SU-DHL-6 (cell line): Measurements from ENCODE around the gene PRKG2.

Experiments
- H2AFZ ChIP-seq: fragments of 200-600 bp; sonication (generic); 2 replicates; pipeline ENCODE4 v1.6.1; 2014; ENCODE audit warnings: low read depth, mild to moderate bottlenecking, moderate library complexity, mixed read lengths, antibody characterized with exemption, low read length; ENCODE audit not compliant: severe bottlenecking
- H3F3A ChIP-seq: fragments of 200-600 bp; shearing (Covaris generic); 2 replicates; pipeline ENCODE4 v1.6.0; 2016; ENCODE audit warnings: antibody characterized with exemption, mild to moderate bottlenecking; ENCODE audit not compliant: insufficient read depth
- H3K27ac ChIP-seq: fragments of 200-600 bp; sonication (generic); 2 replicates; pipeline ENCODE4 v1.5.1; 2016; ENCODE audit warnings: low read depth, mild to moderate bottlenecking, low read length, moderate library complexity, mixed read lengths
- H3K27me3 ChIP-seq: fragments of 200-600 bp; sonication (generic), shearing (Covaris generic); 2 replicates; pipeline ENCODE4 v1.6.0; 2014; ENCODE audit warnings: mild to moderate bottlenecking, low read length
- H3K36me3 ChIP-seq: fragments of 200-600 bp; sonication (generic); 2 replicates; pipeline ENCODE4 v1.6.1; 2014; ENCODE audit warnings: mild to moderate bottlenecking, low read length, mixed read lengths
- H3K4me2 ChIP-seq: fragments of 300-600, 200-600 bp; shearing (Covaris generic), sonication (generic); 2 replicates; pipeline ENCODE4 v1.6.0; 2014; ENCODE audit warnings: low read length, low read depth, mild to moderate bottlenecking; ENCODE audit not compliant: poor library complexity, severe bottlenecking
- H3K4me3 ChIP-seq: fragments of 200-600 bp; sonication (generic); 2 replicates; pipeline ENCODE4 v1.5.1; 2014; ENCODE audit warnings: antibody characterized with exemption, low read length, mild to moderate bottlenecking, mixed read lengths; ENCODE audit not compliant: insufficient read depth, poor library complexity, severe bottlenecking
- H3K79me2 ChIP-seq: fragments of 200-600 bp; sonication (generic); 2 replicates; pipeline ENCODE4 v1.6.1; 2014; ENCODE audit warnings: mild to moderate bottlenecking, low read length, moderate library complexity; ENCODE audit not compliant: insufficient read depth
- H3K9ac ChIP-seq: fragments of 200-600 bp; sonication (generic); 2 replicates; pipeline ENCODE4 v1.7.0; 2014; ENCODE audit warnings: mild to moderate bottlenecking, low read length
- H3K9me2 ChIP-seq: fragments of 200-600 bp; sonication (generic); replicated peaks from 2 replicates; pipeline ENCODE4 v1.6.1; 2014; ENCODE audit warnings: low read length; ENCODE audit not compliant: insufficient read depth
- H3K9me3 ChIP-seq: fragments of 200-600 bp; sonication (generic); 2 replicates; pipeline ENCODE4 v1.6.1; 2014; ENCODE audit warnings: low read length, mixed read lengths; ENCODE audit not compliant: insufficient read depth
- H4K20me1 ChIP-seq: fragments of 200-600 bp; sonication (generic); 2 replicates; pipeline ENCODE4 v1.6.1; 2014; ENCODE audit warnings: low read depth, mild to moderate bottlenecking, antibody characterized with exemption, low read length, moderate library complexity, mixed read lengths
- CTCF ChIP-seq: fragments of 200-600 bp; sonication (generic); IDR thresholded peaks from one replicate; pipeline ENCODE4 v1.5.1; 2017; ENCODE audit warnings: antibody characterized with exemption, mild to moderate bottlenecking, low read length, moderate library complexity; ENCODE audit not compliant: insufficient read depth, poor library complexity, severe bottlenecking
- EZH2phosphoT487 ChIP-seq: fragments of 200-600 bp; sonication (generic), shearing (Covaris generic); conservative IDR thresholded peaks from 2 replicates; pipeline ENCODE4 v1.6.1; 2018; ENCODE audit warnings: mild to moderate bottlenecking, antibody characterized with exemption, low read length, moderate library complexity, mixed read lengths

Gene PRKG2

DNA sequence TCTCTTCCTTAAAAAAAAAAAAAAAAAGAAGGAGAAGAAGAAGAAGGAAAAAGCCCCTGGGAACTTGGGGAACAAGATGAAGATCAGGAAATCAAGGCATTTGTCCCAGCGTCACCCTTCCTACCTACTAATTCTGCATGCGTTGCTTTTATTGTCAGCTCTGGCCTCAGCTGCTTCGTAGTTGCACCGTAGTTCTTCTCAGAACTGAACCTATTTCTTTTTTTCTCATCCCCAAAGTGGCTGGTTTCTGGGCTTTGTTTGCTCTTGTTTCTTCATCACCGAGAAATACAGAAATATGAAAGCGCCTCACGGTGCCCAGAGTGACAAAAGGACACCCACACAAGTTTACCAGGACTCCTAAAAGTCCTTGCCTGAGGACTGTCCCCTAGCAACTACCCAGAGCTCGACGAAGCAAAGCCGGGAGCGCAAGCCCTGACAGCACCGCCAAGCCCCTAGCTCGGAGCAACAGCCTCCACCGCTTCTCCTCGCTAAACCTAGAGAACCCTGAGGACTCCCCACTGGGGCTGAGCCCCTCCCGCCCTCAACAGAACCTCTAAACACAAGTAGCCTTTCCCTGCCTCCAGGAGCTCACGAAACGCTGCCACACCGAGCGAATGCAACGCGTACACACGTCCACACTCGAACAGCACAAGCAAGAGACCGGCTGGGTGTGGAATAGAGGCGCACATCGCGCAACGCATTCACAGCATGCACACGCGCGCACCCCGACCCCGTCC is 710 bp downstream of the PRKG2 start:
- Histone ChIP-seq H3F3A (no peaks in the 10 kb centered on the region), H3K36me3 (no peaks in the 10 kb centered on the region), H3K27me3 (no peaks in the 10 kb centered on the region), H3K9ac (no peak overlapping the region), H3K27ac (no peak overlapping the region), H3K9me3 (no peaks in the 10 kb centered on the region), H2AFZ (no peak overlapping the region), H4K20me1 (no peaks in the 10 kb centered on the region), H3K4me2 (no peak overlapping the region), H3K9me2 (no peaks in the 10 kb centered on the region), H3K4me3 (no peak overlapping the region), H3K79me2 (no peaks in the 10 kb centered on the region)
- TF ChIP-seq CTCF (no peak), EZH2phosphoT487 (no peak)

GRCh38 chr4:81213671-81214070 is 1.4 kb downstream of the PRKG2 start:
- Histone ChIP-seq H3K36me3 (no peaks in the 10 kb centered on the region), H2AFZ (no peak overlapping the region), H3K4me2 (no peak overlapping the region), H3K79me2 (no peaks in the 10 kb centered on the region), H3K9ac (no peak overlapping the region), H3K4me3 (no peak overlapping the region), H3K27ac (no peak overlapping the region), H3K27me3 (no peaks in the 10 kb centered on the region), H3K9me2 (no peaks in the 10 kb centered on the region), H4K20me1 (no peaks in the 10 kb centered on the region), H3F3A (no peaks in the 10 kb centered on the region), H3K9me3 (no peaks in the 10 kb centered on the region)
- TF ChIP-seq EZH2phosphoT487 (no peak), CTCF (no peak)

DNA sequence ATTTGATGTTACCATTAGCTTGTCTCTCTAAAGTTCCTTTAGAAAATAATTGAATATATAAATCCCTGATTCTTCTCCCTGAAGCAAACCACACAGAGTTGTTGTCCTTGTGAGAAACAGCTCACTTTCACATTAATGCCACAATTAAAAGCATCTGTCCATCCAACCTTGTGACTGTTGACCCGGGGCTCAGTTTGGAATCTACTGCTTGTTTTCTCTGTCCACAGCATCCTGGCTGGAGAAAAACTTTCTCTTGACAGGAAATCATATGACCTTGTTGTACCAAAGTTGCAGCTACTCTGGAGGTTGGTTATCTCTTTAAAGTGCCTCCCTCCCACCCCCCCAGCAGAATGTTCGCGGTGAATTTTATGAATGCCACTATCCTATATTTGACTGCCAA is 3.1 kb downstream of the PRKG2 start:
- no peak overlapping the region for H3K27ac ChIP-seq
- H3K36me3 ChIP-seq: no peaks in the 10 kb centered on the region
- H2AFZ ChIP-seq: no peak overlapping the region
- no peaks in the 10 kb centered on the region for H3K27me3 ChIP-seq
- H3K79me2 ChIP-seq: no peaks in the 10 kb centered on the region
- no peaks in the 10 kb centered on the region for H3K9me3 ChIP-seq
- H3K4me3 ChIP-seq: no peak overlapping the region
- TF ChIP-seq CTCF (no peak), EZH2phosphoT487 (no peak)
- no peaks in the 10 kb centered on the region for H4K20me1 ChIP-seq
- H3F3A ChIP-seq: no peaks in the 10 kb centered on the region
- no peak overlapping the region for H3K9ac ChIP-seq
- H3K9me2 ChIP-seq: no peaks in the 10 kb centered on the region
- no peak overlapping the region for H3K4me2 ChIP-seq
